ENCODE results near the gene RAD18.

RAD18 gene
- total RNA-seq: 23.9 to 34.6 reads per million in 2 experiments

DNA sequence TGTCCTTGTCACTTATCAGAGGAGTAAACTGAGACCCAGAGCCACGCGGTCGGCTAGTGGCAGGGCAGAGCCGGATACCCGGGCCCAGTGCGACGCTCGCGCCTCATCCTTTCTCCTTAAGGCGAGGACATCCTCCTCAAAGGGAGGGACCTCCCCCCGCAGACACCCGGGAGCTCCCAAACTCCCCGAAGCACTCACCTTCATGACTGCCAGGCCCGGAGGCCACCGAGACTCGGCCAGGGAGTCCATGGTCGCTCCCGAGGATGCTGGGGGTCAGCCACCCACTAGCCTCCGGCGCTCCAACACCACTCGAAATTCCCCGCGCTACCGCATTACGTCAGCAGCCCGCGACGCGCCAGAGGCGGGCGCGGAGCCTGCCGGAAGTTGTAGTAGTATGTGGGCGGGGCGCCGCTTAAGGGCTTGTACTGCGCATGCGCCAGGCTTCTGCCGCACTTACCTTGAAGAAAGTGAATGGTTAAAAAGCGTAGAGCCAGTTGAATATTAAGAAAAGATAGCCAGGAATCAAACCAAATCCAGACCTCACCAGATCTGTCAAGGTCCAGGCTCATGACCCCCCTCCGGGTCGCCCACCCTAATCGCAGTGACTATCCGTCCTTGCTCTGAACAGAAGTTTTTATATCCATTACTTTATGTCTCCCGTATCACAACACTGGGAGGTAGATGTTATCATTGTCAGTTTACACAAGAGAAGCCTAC is at the start of gene RAD18:
Gene RAD18, minus strand, starts transcription at position 336 of the 717 bp plus-strand sequence. Its CDS starts 87 bp downstream, at position 249.
- DNase-seq (ENCODE audit: low read depth): peak; percentile 87

DNA sequence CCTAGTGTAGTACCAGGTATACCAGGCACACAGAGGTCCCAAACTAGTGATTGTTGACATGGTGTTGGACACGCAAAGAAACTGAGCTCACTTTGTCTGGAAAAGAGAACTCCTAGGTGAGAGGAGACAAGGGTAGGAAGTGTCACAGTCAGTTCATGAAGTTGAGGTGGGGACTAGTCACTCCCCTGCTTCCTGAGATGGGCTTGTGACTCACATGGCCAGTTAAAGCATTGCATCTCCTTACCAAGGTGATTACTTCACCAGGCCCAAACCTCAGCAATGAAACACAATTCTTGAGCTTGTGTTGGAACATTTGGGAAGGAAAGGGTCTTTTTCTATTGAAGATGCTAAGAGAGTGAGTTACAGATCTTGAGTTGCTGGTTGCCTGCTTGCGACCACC is 49.2 kb upstream of the RAD18 start:
- DNase-seq (ENCODE audit: low read depth): no peak

- no peak for DNase-seq (ENCODE audit: low read depth)
Measured at GRCh38 chr3:9009976-9010545, 46.8 kb upstream of the RAD18 start.

- DNase-seq (ENCODE audit: low read depth): no peak
Measured at GRCh38 chr3:9008550-9009255, 45.4 kb upstream of the RAD18 start.

DNA sequence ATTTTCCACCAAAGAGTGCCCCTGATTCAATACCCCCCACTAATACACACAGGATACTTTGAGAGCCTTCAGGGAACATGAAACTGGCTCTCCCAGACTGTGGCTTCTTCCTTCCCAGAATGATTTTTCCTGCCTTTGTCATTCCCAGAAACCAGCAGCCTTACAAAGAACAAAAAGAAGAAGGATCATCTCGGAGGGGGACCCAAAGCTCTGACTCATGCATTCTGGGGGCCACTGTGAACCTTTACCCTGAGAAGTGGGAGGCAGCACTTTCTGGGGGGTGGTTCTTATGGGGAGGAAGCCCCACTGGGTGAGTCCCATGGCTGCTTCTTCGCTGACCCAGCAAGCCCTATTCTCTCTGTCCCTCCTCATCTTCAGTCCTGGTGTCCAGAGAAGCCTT is 44.7 kb upstream of the RAD18 start:
- DNase-seq (ENCODE audit: low read depth): no peak

DNA sequence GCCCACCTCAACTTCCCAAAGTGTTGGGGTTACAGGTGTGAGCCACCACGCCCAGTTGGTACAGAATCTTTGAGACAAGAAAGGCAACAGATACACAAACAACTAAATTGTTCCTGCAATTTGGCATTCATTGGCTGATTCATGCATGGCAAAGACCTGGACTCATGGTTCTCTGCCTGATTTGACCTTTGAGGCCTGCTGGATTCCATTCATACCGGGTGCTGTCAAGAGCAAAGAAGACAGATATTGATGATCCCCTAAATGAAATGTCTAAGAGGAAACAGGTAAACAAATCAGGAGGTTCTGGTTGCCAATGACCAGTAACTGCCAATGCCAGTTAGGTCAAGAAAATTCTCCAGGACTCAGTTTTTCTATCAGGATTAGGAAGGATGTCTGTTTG is 43.9 kb upstream of the RAD18 start:
- DNase-seq (ENCODE audit: low read depth): no peak

DNA sequence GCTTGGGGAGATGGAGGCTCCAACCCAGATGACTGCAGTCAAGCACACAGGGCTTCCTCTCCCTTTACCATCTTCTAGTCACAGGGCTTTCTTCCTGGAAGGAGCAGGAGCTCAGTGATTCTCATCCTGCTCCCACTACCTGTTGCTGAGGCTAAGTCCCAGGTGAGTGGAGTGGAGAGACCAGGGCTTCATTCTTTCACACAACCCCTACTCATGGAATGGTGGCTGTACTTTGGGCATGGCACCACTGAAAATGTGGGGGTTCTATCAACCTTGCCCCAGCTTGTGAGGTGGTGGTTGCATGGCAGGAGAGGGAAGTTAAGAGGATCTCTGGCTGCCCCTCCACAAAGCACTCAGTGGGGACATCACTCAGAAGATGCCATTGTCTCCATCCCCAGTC is 36.8 kb upstream of the RAD18 start:
- no peak for DNase-seq (ENCODE audit: low read depth)

DNA sequence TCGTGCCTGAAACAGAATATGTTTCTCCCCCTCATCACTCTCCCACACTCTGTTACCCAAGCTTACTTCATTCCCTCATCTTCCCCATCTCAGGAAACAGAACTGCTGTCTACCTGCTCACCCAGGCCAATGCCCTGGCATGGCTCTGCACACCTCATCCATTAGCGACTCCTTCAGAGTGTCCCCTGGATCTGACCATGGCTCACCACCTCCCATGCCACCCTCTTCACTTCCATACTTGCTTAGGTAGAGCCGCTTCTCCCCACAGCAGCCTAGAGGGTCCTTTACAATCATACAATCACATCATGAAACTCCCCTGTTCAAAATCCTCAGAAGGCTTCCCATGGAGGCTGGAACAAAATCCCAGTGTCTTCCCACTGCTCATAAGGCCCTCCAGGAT is 33.9 kb upstream of the RAD18 start:
- DNase-seq (ENCODE audit: low read depth): no peak

DNA sequence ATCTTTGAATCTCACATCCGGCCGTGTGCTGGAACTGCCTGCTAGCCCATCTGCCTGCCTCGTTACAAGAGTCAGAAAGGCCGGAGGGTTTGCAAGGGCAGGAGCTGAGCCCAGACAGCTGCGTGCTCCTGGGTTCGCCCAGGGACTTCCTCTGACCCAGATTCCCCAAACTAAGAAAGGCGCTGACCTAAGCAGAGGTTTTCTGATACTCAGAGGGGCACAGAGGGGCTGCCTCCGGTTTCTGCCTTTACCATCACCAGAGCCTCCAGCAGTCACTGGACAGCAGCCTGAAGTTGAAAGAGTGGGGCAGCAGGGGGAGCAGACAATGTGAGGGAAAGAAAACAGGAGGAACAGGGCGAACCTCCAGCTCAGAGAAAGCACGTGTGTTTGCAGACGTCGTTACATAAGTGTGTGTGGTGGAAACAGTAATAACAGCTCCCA is 33.4 kb upstream of the RAD18 start:
- no peak for DNase-seq (ENCODE audit: low read depth)

DNA sequence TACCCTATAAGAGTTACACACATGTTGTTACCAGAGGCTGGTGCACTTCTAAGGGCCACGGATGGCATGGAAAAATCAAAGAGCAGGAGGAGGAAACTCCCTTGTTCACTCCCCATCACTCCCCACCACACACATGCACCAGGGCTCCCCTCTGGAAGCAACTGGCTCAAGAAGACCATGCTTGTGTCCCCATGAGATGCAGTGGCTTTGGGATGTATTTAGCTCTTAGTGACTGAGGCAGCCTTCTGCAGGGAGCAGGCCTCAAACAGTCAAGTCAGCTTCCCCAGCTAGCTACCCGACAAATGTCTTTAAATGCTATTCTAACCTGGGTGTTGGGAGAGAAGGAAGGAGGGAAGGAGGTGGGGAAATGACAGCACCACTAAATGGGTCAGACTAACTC is 32.9 kb upstream of the RAD18 start:
- DNase-seq (ENCODE audit: low read depth): no peak

DNA sequence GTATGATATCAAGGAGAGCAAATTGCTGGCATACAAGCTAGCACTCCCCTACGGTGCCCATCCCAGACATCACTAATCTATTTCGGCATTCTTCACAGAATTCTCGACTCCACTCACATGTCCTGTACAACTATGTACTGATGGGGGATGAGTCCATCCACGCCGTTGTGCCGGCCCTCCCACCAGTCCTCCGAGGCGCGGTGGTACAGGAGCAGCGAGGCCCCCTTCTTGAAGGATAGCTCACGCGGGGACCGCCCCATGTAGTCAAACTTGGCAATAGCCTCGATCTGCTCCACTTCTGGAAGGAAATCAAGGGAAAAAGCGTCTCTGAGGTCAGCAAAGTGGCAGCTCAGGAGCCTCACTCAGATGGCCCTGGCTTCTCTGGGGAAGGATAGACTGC is 31.0 kb upstream of the RAD18 start:
- DNase-seq (ENCODE audit: low read depth): no peak

GRCh38 chr3:8993331-8993730 is 30.1 kb upstream of the RAD18 start:
- DNase-seq (ENCODE audit: low read depth): no peak

GRCh38 chr3:8992854-8993253 is 29.6 kb upstream of the RAD18 start:
- no peak for DNase-seq (ENCODE audit: low read depth)

- no peak for DNase-seq (ENCODE audit: low read depth)
Measured at GRCh38 chr3:8992199-8992598, 28.9 kb upstream of the RAD18 start.

GRCh38 chr3:8990266-8991215 is 27.3 kb upstream of the RAD18 start:
- DNase-seq (ENCODE audit: low read depth): no peak

DNA sequence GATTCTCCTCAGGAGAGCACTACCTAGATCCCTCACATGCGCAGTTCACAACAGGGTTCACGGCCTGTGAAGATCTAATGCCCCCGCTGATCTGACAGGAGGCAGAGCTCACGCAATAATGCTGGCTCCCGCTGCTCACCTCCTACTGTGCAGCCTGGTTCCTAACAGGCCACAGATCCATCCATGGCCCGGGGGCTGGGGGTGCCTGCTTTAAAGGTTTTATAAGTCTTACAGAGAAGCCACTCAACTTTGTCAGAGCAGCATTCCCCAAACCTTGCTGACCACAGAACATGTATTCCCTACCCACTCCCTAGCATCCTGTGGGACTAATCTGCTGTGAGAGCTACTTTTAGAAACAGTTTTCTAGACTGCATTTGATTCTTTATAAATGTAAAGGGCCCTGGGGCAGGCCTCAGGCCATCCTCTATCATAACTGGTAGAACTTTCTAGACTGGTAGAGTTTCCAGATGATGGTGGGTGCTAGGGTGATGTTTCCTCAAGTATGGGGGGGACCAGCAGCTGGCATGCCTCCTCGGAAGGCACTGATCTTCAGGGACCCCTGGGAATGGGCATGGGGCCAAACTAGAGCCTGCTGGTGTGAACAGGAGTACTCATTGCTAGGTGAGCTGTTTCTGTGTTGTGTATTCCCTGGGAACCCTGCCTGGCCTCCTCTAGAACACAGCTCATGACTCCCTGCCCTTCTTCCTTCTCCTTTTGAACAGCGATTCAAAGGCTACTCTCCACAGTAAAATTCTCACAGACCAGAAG is 25.7 kb upstream of the RAD18 start:
- no peak for DNase-seq (ENCODE audit: low read depth)

GRCh38 chr3:8988384-8988655 is 25.0 kb upstream of the RAD18 start:
- no peak for DNase-seq (ENCODE audit: low read depth)

GRCh38 chr3:8987645-8988383 is 24.5 kb upstream of the RAD18 start:
- peak; percentile 37 for DNase-seq (ENCODE audit: low read depth)

DNA sequence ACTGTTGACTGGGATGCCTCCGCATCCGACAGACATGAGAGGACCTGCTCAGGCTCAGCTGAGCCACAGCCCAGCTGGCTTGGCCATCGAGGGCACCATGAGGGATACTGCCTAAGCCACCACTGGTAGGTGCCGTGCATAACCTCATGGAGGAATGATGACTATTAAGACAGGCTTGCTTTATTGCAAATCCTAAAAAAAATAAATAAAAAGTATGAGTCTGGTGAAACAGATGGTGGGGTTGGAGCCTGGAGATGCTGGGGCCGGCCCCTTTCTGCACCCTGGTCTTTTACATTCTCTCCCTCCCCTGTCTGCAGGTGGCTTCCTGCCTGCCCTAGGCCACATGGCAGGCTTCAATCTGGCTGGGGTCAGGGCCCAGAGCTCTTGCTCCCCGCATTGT is 24.0 kb upstream of the RAD18 start:
- DNase-seq (ENCODE audit: low read depth): no peak

DNA sequence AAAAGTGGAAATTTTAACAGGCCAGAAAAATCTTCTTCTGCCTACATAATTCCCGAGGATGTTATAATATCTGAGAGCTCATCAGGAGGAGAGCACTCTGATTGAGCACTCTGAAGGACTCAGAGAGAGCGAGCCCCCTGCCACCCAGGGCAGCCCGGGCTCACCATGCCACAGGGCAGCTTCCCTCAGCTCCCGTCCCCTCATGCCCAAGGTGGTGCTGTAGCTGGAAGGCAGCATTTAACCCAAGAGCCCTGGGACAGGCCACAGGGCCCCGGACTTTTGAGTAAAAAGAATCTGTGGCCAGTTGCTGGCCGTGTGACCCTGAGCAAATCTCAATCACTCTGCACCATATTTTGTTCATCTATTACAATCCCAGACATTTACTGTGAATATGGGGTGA is 23.5 kb upstream of the RAD18 start:
- DNase-seq (ENCODE audit: low read depth): no peak

- DNase-seq (ENCODE audit: low read depth): no peak
Measured at GRCh38 chr3:8985876-8986275, 22.6 kb upstream of the RAD18 start.

Measured in T follicular helper cell (primary cell).